ENCODE measurements around the gene CCL14. TPM values are rescaled to one million over a fixed set of nuclear protein-coding genes. Genes with fewer than 3 reads are reported as not detected.
"Not testable (repeated sequence)": the region's sequence is repeated elsewhere in the genome, so short reads cannot be mapped to it uniquely, and the experiment has no call there.

The CCL14 gene
- total and polyA plus RNA-seq, 4 experiments from 2014 or later, result not detected

- no peaks in the 10 kb centered on the region for H3K4me1 ChIP-seq (ENCODE audit: insufficient read depth, low read length)
- H3K36me3 Mint-ChIP-seq, result no peaks in the 10 kb centered on the region
- intact Hi-C loops (cut with micrococcal nuclease), result no loop called here
These were observed 31.3 kb upstream of the CCL14 start, which contains the start of gene CCL23 for GRCh38 chr17:36017799-36018198. TSS of gene CCL23 (minus strand) at chr17:36017972. CDS start at chr17:36017897, 75 bp downstream.

GRCh38 chr17:36016555-36016954, 30.0 kb upstream of the CCL14 start:
- Mint-ChIP-seq H3K27ac (no peak overlapping the region), H3K4me1 (peaks cover 0 to 1% (median 0%) of the 10 kb centered on the region in 4 donors), H3K36me3 (no peaks in the 10 kb centered on the region), H3K4me3 (no peak overlapping the region), H3K9me3 (peaks cover 0 to 4% (median 0%) of the 10 kb centered on the region in 8 donors), H3K27me3 (peaks cover 13 to 16% of the 10 kb centered on the region in 2 donors)
- Histone ChIP-seq H3K9me3 (ENCODE audit: control insufficient read depth in 1 of 2, low read length in 2 of 2) (no peaks in the 10 kb centered on the region), H3K4me3 (ENCODE audit: low read length in 2 of 2) (no peak overlapping the region), H3K4me1 (ENCODE audit: insufficient read depth, low read length) (no peaks in the 10 kb centered on the region), H3K27ac (ENCODE audit: low read depth, low read length) (no peak overlapping the region), H3K36me3 (ENCODE audit: insufficient read depth, low read length) (no peaks in the 10 kb centered on the region), H3K27me3 (ENCODE audit: insufficient read depth, low read length) (no peaks in the 10 kb centered on the region)
- CTCF ChIA-PET (ENCODE audit: partially characterized antibody), result no interaction called here
- POLR2A ChIA-PET (ENCODE audit: partially characterized antibody), result no interaction called here
- intact Hi-C loops (cut with micrococcal nuclease), result no loop called here
- no peak for DNase-seq

More at GRCh38 chr17:36017799-36018198, 31.3 kb upstream of the CCL14 start, which contains the start of gene CCL23:
- peaks cover 0 to 5% (median 0%) of the 10 kb centered on the region in 8 donors for H3K9me3 Mint-ChIP-seq
- H3K27ac Mint-ChIP-seq, result no peak within 1 kb of the TSS
- H3K27me3 ChIP-seq (ENCODE audit: insufficient read depth, low read length), result no peaks in the 10 kb centered on the region
- H3K4me3 Mint-ChIP-seq, result no peak within 1 kb of the TSS
- peaks cover 0 to 1% (median 0%) of the 10 kb centered on the region in 4 donors for H3K4me1 Mint-ChIP-seq
- no peaks in the 10 kb centered on the region for H3K36me3 ChIP-seq (ENCODE audit: insufficient read depth, low read length)
- POLR2A ChIA-PET (ENCODE audit: partially characterized antibody), result no interaction called here
- no peaks in the 10 kb centered on the region for H3K9me3 ChIP-seq (ENCODE audit: control insufficient read depth in 1 of 2, low read length in 2 of 2)
- H3K27me3 Mint-ChIP-seq, result peaks cover 20 to 22% of the 10 kb centered on the region in 2 donors
- no peak within 1 kb of the TSS for H3K4me3 ChIP-seq (ENCODE audit: low read length in 2 of 2)
- CTCF ChIA-PET (ENCODE audit: partially characterized antibody), result no interaction called here
- H3K27ac ChIP-seq (ENCODE audit: low read depth, low read length), result no peak within 1 kb of the TSS
- no peak for DNase-seq

DNA sequence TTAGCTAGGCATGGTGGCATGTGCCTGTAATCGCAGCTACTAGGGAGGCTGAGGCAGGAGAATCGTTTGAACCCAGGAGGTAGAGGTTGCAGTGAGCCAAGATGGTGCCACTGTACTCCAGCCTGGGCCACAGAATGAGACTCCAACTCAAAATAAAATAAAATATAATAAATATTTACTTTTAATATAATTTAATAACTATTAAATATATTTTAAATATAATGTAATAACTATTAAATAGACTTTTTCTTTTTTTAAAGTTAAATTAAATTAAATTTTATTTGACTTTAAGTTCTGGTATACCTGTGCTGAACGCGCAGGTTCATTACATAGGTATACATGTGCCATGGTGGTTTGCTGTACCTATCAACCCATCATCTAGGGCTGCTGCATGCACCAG, 29.4 kb upstream of the CCL14 start:
- H3K4me1 ChIP-seq (ENCODE audit: insufficient read depth, low read length); H3K27ac Mint-ChIP-seq; H3K27ac ChIP-seq (ENCODE audit: low read depth, low read length); H3K9me3 Mint-ChIP-seq; POLR2A ChIA-PET (ENCODE audit: partially characterized antibody); H3K36me3 Mint-ChIP-seq; H3K4me1 Mint-ChIP-seq; CTCF ChIA-PET (ENCODE audit: partially characterized antibody); DNase-seq; H3K27me3 ChIP-seq (ENCODE audit: insufficient read depth, low read length); H3K9me3 ChIP-seq (ENCODE audit: control insufficient read depth in 1 of 2, low read length in 2 of 2); H3K4me3 ChIP-seq (ENCODE audit: low read length in 2 of 2); H3K36me3 ChIP-seq (ENCODE audit: insufficient read depth, low read length); intact Hi-C loops (cut with micrococcal nuclease); H3K4me3 Mint-ChIP-seq: not testable (repeated sequence)
- H3K27me3 Mint-ChIP-seq, result peaks cover 14 to 16% of the 10 kb centered on the region in 2 donors

DNA sequence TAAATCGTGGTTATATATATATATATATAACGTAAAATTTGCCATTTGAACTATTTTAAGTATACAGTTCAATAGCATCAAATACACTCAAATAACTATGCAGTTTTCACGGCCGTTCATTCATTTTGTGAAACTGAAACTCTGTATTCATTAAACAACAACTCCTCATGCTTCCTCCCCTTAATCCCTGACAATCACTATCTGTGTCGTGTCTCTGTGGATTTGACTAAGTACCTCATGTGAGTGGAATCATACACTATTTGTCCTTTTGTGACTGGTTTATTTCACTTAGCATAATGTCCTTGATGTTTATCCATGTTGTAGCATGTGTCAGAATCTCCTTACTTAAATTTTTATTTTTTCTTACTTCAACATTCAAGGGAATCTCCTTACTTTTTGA, 28.4 kb upstream of the CCL14 start:
- intact Hi-C loops (cut with micrococcal nuclease), result no loop called here
- H3K4me1 ChIP-seq (ENCODE audit: insufficient read depth, low read length), result no peaks in the 10 kb centered on the region
- H3K9me3 Mint-ChIP-seq, result peaks cover 0 to 6% (median 0%) of the 10 kb centered on the region in 8 donors
- no peak overlapping the region for H3K4me3 ChIP-seq (ENCODE audit: low read length in 2 of 2)
- POLR2A ChIA-PET (ENCODE audit: partially characterized antibody), result no interaction called here
- DNase-seq, result no peak
- H3K36me3 ChIP-seq (ENCODE audit: insufficient read depth, low read length), result no peaks in the 10 kb centered on the region
- no peak overlapping the region for H3K27ac ChIP-seq (ENCODE audit: low read depth, low read length)
- CTCF ChIA-PET (ENCODE audit: partially characterized antibody), result no interaction called here
- no peaks in the 10 kb centered on the region for H3K36me3 Mint-ChIP-seq
- peaks cover 0 to 1% (median 0%) of the 10 kb centered on the region in 4 donors for H3K4me1 Mint-ChIP-seq
- no peaks in the 10 kb centered on the region for H3K9me3 ChIP-seq (ENCODE audit: control insufficient read depth in 1 of 2, low read length in 2 of 2)
- H3K27me3 Mint-ChIP-seq, result peaks cover 7 to 20% of the 10 kb centered on the region in 2 donors
- no peak overlapping the region for H3K4me3 Mint-ChIP-seq
- no peak overlapping the region for H3K27ac Mint-ChIP-seq
- H3K27me3 ChIP-seq (ENCODE audit: insufficient read depth, low read length), result no peaks in the 10 kb centered on the region

DNA sequence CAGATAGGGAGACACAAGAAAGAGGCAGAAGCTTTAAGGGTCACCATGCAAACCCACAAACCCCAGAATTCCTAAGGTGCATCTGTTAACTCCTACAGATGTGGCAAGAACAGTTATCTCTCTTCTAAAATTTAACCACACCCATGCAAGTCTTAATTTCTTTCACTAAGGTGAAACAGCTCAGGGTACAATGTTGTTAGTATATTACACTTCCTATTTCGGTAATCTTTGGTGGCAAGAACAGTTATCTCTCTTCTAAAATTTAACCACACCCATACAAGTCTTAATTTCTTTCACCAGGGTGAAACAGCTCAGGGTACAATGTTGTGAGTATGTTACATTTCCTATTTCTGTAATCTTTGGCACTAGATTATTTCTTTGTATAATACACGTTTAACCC, 24.7 kb upstream of the CCL14 start:
- H3K4me3 Mint-ChIP-seq, result no peak overlapping the region
- H3K27ac Mint-ChIP-seq, result no peak overlapping the region
- intact Hi-C loops (cut with micrococcal nuclease), result no loop called here
- CTCF ChIA-PET (ENCODE audit: partially characterized antibody), result interaction anchor here (1.1 kb wide), 1 partner anchor 35 kb away, joined by 3 read pairs; no protein-coding TSS in a partner anchor
- Histone ChIP-seq H3K27ac (ENCODE audit: low read depth, low read length) (no peak overlapping the region), H3K9me3 (ENCODE audit: control insufficient read depth in 1 of 2, low read length in 2 of 2) (no peaks in the 10 kb centered on the region), H3K4me3 (ENCODE audit: low read length in 2 of 2) (no peak overlapping the region), H3K27me3 (ENCODE audit: insufficient read depth, low read length) (no peaks in the 10 kb centered on the region), H3K36me3 (ENCODE audit: insufficient read depth, low read length) (no peaks in the 10 kb centered on the region), H3K4me1 (ENCODE audit: insufficient read depth, low read length) (no peaks in the 10 kb centered on the region)
- no peak for DNase-seq
- peaks cover 2 to 13% of the 10 kb centered on the region in 2 donors for H3K27me3 Mint-ChIP-seq
- no peaks in the 10 kb centered on the region for H3K4me1 Mint-ChIP-seq
- POLR2A ChIA-PET (ENCODE audit: partially characterized antibody), result no interaction called here
- no peaks in the 10 kb centered on the region for H3K36me3 Mint-ChIP-seq
- H3K9me3 Mint-ChIP-seq, result peaks cover 0 to 6% (median 2%) of the 10 kb centered on the region in 8 donors

DNA sequence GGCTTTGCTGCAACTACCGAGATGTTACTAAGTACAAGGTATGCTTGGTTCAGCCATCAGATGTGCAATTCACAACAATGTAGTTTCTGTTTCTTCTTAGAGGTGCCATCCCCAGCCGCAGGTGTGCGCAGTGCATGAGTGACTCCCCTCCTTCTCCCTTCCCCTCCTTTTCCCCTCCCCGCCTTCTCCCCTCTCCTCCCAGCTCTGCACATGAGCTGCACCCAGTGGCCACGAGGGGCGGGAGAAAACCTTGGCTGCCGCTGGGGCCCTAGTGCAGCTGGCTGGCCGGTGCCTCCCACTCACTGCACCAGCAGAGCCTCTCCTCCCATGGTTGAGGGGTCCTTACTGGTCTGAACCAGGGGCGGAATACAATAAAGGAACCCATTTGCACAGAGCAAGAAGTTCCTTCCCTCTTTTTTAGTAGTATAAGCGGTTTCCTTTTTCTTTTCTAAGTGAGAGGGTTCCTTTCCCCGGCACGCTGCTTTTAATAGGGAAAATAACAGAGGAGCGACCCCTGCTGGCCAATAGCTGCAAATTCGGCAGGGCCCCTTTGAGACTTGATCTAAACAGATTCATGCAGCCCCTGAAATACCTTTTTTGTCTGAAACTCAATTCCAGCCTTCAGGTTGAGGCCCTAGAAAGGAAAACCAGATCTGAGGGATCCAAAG, 22.6 kb upstream of the CCL14 start:
- intact Hi-C loops (cut with micrococcal nuclease), result no loop called here

GRCh38 chr17:36004594-36005108, 18.1 kb upstream of the CCL14 start:
- Histone ChIP-seq H3K27me3 (ENCODE audit: insufficient read depth, low read length) (no peaks in the 10 kb centered on the region), H3K27ac (ENCODE audit: low read depth, low read length) (no peak overlapping the region), H3K4me3 (ENCODE audit: low read length in 2 of 2) (no peak overlapping the region), H3K9me3 (ENCODE audit: control insufficient read depth in 1 of 2, low read length in 2 of 2) (no peaks in the 10 kb centered on the region), H3K4me1 (ENCODE audit: insufficient read depth, low read length) (no peaks in the 10 kb centered on the region), H3K36me3 (ENCODE audit: insufficient read depth, low read length) (no peaks in the 10 kb centered on the region)
- Mint-ChIP-seq H3K4me1 (peaks cover 3 to 7% (median 5%) of the 10 kb centered on the region in 4 donors), H3K9me3 (peaks cover 0 to 5% (median 0%) of the 10 kb centered on the region in 8 donors), H3K27me3 (peaks cover 0 to 8% of the 10 kb centered on the region in 2 donors), H3K36me3 (no peaks in the 10 kb centered on the region), H3K27ac (peak overlapping the region in 1 of 7 donors; percentile 12), H3K4me3 (no peak overlapping the region)
- intact Hi-C loops (cut with micrococcal nuclease), result no loop called here
- no peak for DNase-seq
- ChIA-PET POLR2A (ENCODE audit: partially characterized antibody) (no interaction called here), CTCF (ENCODE audit: partially characterized antibody) (interaction anchor here (1.2 to 1.5 kb wide), 2 partner anchors 35 to 144 kb away, joined by 3 to 4 read pairs; no protein-coding TSS in a partner anchor)

More for the DNA sequence above, 22.6 kb upstream of the CCL14 start:
- Histone ChIP-seq H3K9me3 (ENCODE audit: control insufficient read depth in 1 of 2, low read length in 2 of 2) (no peaks in the 10 kb centered on the region), H3K4me1 (ENCODE audit: insufficient read depth, low read length) (no peaks in the 10 kb centered on the region), H3K36me3 (ENCODE audit: insufficient read depth, low read length) (no peaks in the 10 kb centered on the region), H3K27me3 (ENCODE audit: insufficient read depth, low read length) (no peaks in the 10 kb centered on the region), H3K4me3 (ENCODE audit: low read length in 2 of 2) (no peak overlapping the region), H3K27ac (ENCODE audit: low read depth, low read length) (no peak overlapping the region)
- Mint-ChIP-seq H3K36me3 (no peaks in the 10 kb centered on the region), H3K27ac (no peak overlapping the region), H3K4me1 (peaks cover 3 to 7% (median 5%) of the 10 kb centered on the region in 4 donors), H3K27me3 (peaks cover 2 to 13% of the 10 kb centered on the region in 2 donors), H3K9me3 (peaks cover 0 to 6% (median 2%) of the 10 kb centered on the region in 8 donors), H3K4me3 (no peak overlapping the region)
- ChIA-PET CTCF (ENCODE audit: partially characterized antibody) (no interaction called here), POLR2A (ENCODE audit: partially characterized antibody) (no interaction called here)
- no peak for DNase-seq
